ENCODE results near the gene ITPRIP. TPM values are rescaled to one million over a fixed set of nuclear protein-coding genes. Genes with fewer than 3 reads are reported as not detected.
A peak's percentile ranks its signal among the peaks of the same experiment; 100 is the strongest.

Gene ITPRIP
- total and polyA plus RNA-seq, 12 donors = 17.5 to 87.2 (median 35.9) TPM

- no peak for ATAC-seq
- intact Hi-C loops (cut with DNase I) = no loop called here
Observed at GRCh38 chr10:104367904-104368303, 29.6 kb upstream of the ITPRIP start.

DNA sequence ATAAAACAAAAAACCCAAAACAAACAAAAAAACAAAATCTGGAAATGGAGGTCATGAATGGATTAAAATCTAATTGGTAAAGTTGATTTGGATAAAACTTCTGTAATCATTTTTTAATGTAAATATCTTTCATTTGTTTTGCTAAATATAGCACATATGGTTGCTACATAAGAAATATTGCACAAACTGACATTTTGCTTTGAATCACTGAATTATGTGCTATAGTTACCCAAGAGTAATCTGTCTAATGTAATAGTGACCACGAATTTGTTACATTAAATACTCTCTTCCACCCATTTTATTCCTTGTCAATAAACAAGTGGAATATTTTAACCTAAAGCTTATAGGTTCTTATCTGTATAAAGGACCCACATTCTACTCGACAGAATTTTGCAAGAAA lies 21.5 kb upstream of the ITPRIP start:
- H3K36me3 ChIP-seq = no peaks in the 10 kb centered on the region
- no peak for DNase-seq
- no peak for TF ChIP-seq CTCF (IDR thresholded peaks at IDR 0.05)
- H3K9me3 ChIP-seq = peaks cover 0 to 6% (median 0%) of the 10 kb centered on the region in 11 donors
- H3K4me1 ChIP-seq = peaks cover 0 to 3% (median 0%) of the 10 kb centered on the region in 9 donors
- no peak overlapping the region for H3K27ac ChIP-seq
- intact Hi-C loops (cut with DNase I) = no loop called here
- H3K4me3 ChIP-seq = no peak overlapping the region
- no peak for ATAC-seq
- WGBS, 2 donors = 73 to 74% methylated on average over 2 of the region's 2 CpGs
- H3K27me3 ChIP-seq = no peaks in the 10 kb centered on the region

More at GRCh38 chr10:104367904-104368303, 29.6 kb upstream of the ITPRIP start:
- Histone ChIP-seq H3K27ac (no peak overlapping the region), H3K9me3 (peaks cover 0 to 12% (median 0%) of the 10 kb centered on the region in 11 donors), H3K4me3 (no peak overlapping the region), H3K36me3 (peaks cover 0 to 22% (median 0%) of the 10 kb centered on the region in 9 donors), H3K27me3 (peaks cover 0 to 5% (median 0%) of the 10 kb centered on the region in 7 donors), H3K4me1 (no peaks in the 10 kb centered on the region)
- no peak for TF ChIP-seq CTCF (IDR thresholded peaks at IDR 0.05)
- WGBS, 2 donors = 74 to 77% methylated on average over 8 of the region's 8 CpGs
- DNase-seq = no peak

- ATAC-seq = peak; percentile 85 to 93 (median 92)
- H3K36me3 ChIP-seq = no peaks in the 10 kb centered on the region
- H3K4me3 ChIP-seq = peak within 1 kb of the TSS; percentile 12 to 51 (median 44)
- H3K4me1 ChIP-seq = peaks cover 0 to 57% (median 20%) of the 10 kb centered on the region in 9 donors
- TF ChIP-seq CTCF (IDR thresholded peaks at IDR 0.05) = peak; percentile 50 to 87 (median 73)
- H3K9me3 ChIP-seq = no peaks in the 10 kb centered on the region
- DNase-seq = peak; percentile 92 to 94
- intact Hi-C loops (cut with DNase I) = no loop called here
- H3K27me3 ChIP-seq = no peaks in the 10 kb centered on the region
- WGBS, 2 donors = 2 to 3% methylated on average over 43 of the region's 43 CpGs
- peak within 1 kb of the TSS in 4 of 10 donors; percentile 15 to 90 (median 32) for H3K27ac ChIP-seq
Observed at GRCh38 chr10:104353325-104354048, 15.2 kb upstream of the ITPRIP start, which contains the start of gene CFAP58. CFAP58 (plus strand) TSS chr10:104353833; CDS start chr10:104353898, 65 bp downstream.

DNA sequence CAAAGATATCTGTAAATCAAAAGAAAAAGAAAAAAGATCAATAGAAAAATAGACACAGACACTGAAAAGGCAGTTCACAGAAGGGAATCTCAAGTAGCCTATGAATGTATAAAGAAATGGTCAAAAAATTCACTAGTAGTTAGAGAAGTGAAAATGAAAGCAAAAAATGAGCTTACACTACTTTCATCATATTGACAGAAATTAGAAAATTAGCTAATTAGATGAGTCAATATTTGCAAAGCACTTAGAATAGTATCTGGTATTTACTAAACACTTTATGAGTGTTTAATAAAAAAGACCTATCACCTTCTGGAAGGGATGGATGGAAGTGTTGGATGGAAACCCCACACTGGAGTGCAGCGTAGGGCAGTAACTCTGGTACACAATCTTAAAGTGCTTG lies 13.7 kb upstream of the ITPRIP start:
- H3K9me3 ChIP-seq = no peaks in the 10 kb centered on the region
- H3K4me1 ChIP-seq = peaks cover 0 to 66% (median 20%) of the 10 kb centered on the region in 9 donors
- 86 to 88% methylated on average over 1 of the region's 1 CpG for WGBS, 2 donors
- no peaks in the 10 kb centered on the region for H3K36me3 ChIP-seq
- ATAC-seq = no peak
- peak overlapping the region in 1 of 10 donors; percentile 3 for H3K4me3 ChIP-seq
- no peaks in the 10 kb centered on the region for H3K27me3 ChIP-seq
- DNase-seq = no peak
- intact Hi-C loops (cut with DNase I) = loop anchor here in 3 of 10 donors (1.0 to 2.0 kb wide), 2 partner anchors 48 to 61 kb away; no protein-coding TSS in a partner anchor
- H3K27ac ChIP-seq = peak overlapping the region in 3 of 10 donors; percentile 5 to 90 (median 7)
- no peak for TF ChIP-seq CTCF (IDR thresholded peaks at IDR 0.05)

Measured in heart right ventricle (tissue), 16 donors.